Tibial artery (tissue), 4 donors: ENCODE measurements around the gene AGXT2.

ENCODE experiments used
- DNase-seq, 2 donors: peaks; one replicate each; pipeline ENCODE4 v3.0.0-alpha.2; 2019
- H3K27ac ChIP-seq, 2 donors: fragments of 200-600 bp; sonication (generic) in 1 of 2; 1 replicate in 1 of 2; 2 replicates in 1 of 2; pipeline ENCODE4 v1.5.1; 2018 to 2019; ENCODE audit warnings: mild to moderate bottlenecking in 1 of 2
- H3K27me3 ChIP-seq, 2 donors: fragments of 200-600 bp; sonication (generic) in 1 of 2; one replicate each; pipeline versions ENCODE4 v1.5.1 to v1.6.0; 2016 to 2019
- H3K36me3 ChIP-seq, 3 donors: fragments of 200-600 bp; sonication (generic) in 2 of 3; one replicate each; pipeline ENCODE4 v1.5.1; 2016 to 2019; ENCODE audit warnings: mild to moderate bottlenecking in 2 of 3
- H3K4me1 ChIP-seq, 4 donors: fragments of 200-600 bp; sonication (generic) in 2 of 4; 1 replicate in 3 of 4; 2 replicates in 1 of 4; pipeline ENCODE4 v1.5.1; 2016 to 2019
- H3K4me3 ChIP-seq, 2 donors: fragments of 200-600 bp; sonication (generic) in 1 of 2; 1 replicate in 1 of 2; 2 replicates in 1 of 2; pipeline ENCODE4 v1.5.1; 2018 to 2019; ENCODE audit warnings: mild to moderate bottlenecking in 2 of 2
- H3K9me3 ChIP-seq, 3 donors: fragments of 200-600 bp; sonication (generic) in 1 of 3; one replicate each; pipeline ENCODE4 v1.5.1; 2016 to 2019
- intact Hi-C: fragments of 100-400 bp; cut with DNase I; formaldehyde crosslinking; loops from one replicate; pipeline ENCODE4 v1.15.0; 2023; ENCODE audit warnings: low total_unique reads
- TF ChIP-seq, protein P1 (sequence below), 2 experiments: fragments of 200-600 bp in 1 of 2; fragments of 450-650 bp in 1 of 2; IDR thresholded peaks; one replicate each; pipeline ENCODE4 v1.5.1; 2017 to 2019; ENCODE audit warnings: antibody characterized with exemption in 2 of 2, mild to moderate bottlenecking in 1 of 2, moderate library complexity in 1 of 2

AGXT2 gene

DNA sequence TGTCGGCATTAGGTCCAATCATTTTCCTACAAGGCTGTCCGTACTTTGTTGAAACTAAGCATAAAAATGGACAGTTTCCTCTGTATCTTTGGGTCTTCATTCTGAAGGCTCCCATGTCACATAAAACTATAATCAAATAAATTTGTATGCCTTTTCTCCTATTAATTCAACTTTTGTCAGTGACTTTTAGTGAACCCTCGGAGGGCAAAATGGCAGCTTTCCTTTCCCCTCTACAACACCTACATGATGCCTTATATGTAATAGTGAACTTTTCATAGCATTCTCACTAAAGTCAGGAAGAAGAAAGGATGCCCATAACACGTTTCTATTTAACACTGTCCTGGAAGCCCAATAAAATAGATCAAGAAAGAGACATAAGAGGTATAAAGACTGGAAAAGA lies 5.1 kb upstream of the AGXT2 start:
- no peak for DNase-seq
- H3K9me3 ChIP-seq: no peaks in the 10 kb centered on the region
- H3K27me3 ChIP-seq: no peaks in the 10 kb centered on the region
- TF ChIP-seq, protein P1, sequence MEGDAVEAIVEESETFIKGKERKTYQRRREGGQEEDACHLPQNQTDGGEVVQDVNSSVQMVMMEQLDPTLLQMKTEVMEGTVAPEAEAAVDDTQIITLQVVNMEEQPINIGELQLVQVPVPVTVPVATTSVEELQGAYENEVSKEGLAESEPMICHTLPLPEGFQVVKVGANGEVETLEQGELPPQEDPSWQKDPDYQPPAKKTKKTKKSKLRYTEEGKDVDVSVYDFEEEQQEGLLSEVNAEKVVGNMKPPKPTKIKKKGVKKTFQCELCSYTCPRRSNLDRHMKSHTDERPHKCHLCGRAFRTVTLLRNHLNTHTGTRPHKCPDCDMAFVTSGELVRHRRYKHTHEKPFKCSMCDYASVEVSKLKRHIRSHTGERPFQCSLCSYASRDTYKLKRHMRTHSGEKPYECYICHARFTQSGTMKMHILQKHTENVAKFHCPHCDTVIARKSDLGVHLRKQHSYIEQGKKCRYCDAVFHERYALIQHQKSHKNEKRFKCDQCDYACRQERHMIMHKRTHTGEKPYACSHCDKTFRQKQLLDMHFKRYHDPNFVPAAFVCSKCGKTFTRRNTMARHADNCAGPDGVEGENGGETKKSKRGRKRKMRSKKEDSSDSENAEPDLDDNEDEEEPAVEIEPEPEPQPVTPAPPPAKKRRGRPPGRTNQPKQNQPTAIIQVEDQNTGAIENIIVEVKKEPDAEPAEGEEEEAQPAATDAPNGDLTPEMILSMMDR (IDR thresholded peaks at IDR 0.05): no peak
- no peak overlapping the region for H3K4me3 ChIP-seq
- intact Hi-C loops: no loop called here
- H3K36me3 ChIP-seq: no peaks in the 10 kb centered on the region
- H3K27ac ChIP-seq: no peak overlapping the region
- no peaks in the 10 kb centered on the region for H3K4me1 ChIP-seq

DNA sequence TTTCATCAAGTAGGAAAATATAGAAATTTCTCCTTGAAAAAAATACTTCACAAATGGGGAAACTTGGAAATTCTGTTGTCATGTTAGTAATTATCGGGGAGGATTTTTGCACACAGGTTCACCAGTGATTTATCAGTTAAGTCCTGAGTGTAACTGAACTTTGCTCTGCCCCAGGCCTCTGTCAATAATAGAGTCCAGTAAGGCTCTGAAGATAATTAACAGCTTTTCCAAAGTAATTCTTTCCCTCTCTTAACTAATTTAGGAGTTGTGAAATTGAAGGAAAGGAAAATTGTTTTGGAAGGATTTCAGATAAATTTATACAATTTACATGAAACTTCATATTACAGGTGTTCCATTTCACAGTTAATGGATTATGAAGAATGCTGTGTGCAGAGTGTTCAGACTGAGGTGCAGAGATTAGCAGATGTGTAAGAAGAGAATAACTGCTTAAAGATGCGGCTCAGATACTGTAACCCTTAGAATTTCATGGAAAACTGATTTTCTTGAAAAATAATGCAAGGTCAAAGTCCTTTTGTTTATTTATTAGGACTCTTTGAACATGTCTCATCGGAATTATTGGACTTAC lies 2.9 kb upstream of the AGXT2 start:
- H3K4me3 ChIP-seq: no peak overlapping the region
- no peaks in the 10 kb centered on the region for H3K36me3 ChIP-seq
- TF ChIP-seq, protein P1 (IDR thresholded peaks at IDR 0.05): no peak
- H3K27me3 ChIP-seq: no peaks in the 10 kb centered on the region
- intact Hi-C loops: no loop called here
- DNase-seq: no peak
- no peak overlapping the region for H3K27ac ChIP-seq
- no peaks in the 10 kb centered on the region for H3K4me1 ChIP-seq
- H3K9me3 ChIP-seq: no peaks in the 10 kb centered on the region

DNA sequence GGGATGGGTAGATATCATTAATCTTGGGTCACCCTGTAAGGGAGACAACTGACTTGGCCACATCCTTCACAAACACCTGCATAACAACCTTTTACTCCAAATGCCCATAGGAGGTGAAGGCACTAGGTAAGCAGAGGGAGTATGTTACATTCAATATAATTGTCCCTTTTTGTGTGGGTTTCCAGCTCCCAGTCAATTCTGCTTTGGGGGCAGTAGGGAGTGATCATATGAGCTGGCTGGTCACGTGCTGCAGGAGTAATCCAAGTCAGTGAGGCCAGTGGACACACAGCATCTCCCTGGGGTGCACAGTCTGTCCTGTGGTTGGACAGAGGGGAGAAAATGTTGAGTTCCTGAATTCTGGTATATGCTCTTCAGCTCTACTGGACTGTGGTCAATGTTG lies 1.2 kb upstream of the AGXT2 start:
- intact Hi-C loops: no loop called here
- peaks cover 0 to 3% of the 10 kb centered on the region in 2 donors for H3K27me3 ChIP-seq
- H3K27ac ChIP-seq: no peak overlapping the region

DNA sequence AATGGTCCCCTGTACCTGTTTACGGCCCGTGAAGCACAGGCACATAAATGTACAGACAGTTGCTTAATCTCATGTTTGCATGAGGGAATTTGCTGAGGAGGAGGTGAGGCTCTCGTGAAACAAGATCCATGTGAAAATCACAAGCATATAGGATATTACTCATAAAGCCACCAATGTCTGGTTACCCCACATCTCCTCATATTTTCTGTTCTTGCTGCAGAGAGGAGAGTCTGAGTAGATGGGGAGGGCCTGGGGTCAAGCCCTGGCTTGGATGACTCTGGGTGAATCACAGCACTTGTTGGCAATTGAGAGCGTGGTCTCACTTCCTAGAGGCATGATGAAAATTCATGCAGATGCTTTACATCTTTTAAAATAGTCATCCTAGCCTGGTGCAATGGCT lies 975 bp downstream of the AGXT2 start:
- Histone ChIP-seq H3K36me3 (no peaks in the 10 kb centered on the region), H3K4me1 (no peaks in the 10 kb centered on the region), H3K9me3 (no peaks in the 10 kb centered on the region), H3K27ac (no peak overlapping the region), H3K4me3 (no peak overlapping the region), H3K27me3 (peaks cover 0 to 3% of the 10 kb centered on the region in 2 donors)
- DNase-seq: no peak
- TF ChIP-seq, protein P1 (IDR thresholded peaks at IDR 0.05): no peak
- intact Hi-C loops: no loop called here

More for the DNA sequence above, 1.2 kb upstream of the AGXT2 start:
- Histone ChIP-seq H3K4me1 (no peaks in the 10 kb centered on the region), H3K36me3 (no peaks in the 10 kb centered on the region), H3K9me3 (no peaks in the 10 kb centered on the region), H3K4me3 (no peak overlapping the region)
- TF ChIP-seq, protein P1 (IDR thresholded peaks at IDR 0.05): no peak
- DNase-seq: no peak

DNA sequence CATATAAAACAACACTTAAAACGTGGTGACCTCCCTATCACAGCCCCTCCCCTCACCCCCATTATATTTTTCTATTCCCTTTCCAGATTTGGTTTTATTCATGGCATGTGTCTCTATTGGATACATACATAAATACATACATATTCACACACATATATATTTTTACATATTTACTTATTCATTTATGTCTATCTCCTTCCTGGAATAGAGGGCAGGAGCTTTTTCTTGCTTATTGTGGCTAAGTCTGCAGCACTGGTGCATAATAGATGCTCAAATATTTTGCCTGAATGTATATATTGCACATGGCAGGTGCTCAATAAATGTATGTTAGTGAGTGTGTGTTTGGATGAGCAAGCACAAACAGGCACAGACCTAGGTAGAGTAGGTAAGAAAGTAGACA lies 2.5 kb downstream of the AGXT2 start:
- no peaks in the 10 kb centered on the region for H3K36me3 ChIP-seq
- intact Hi-C loops: no loop called here
- H3K27ac ChIP-seq: no peak overlapping the region
- H3K4me1 ChIP-seq: no peaks in the 10 kb centered on the region
- no peak overlapping the region for H3K4me3 ChIP-seq
- no peak for DNase-seq
- peaks cover 0 to 3% of the 10 kb centered on the region in 2 donors for H3K27me3 ChIP-seq
- no peaks in the 10 kb centered on the region for H3K9me3 ChIP-seq
- TF ChIP-seq, protein P1 (IDR thresholded peaks at IDR 0.05): no peak

DNA sequence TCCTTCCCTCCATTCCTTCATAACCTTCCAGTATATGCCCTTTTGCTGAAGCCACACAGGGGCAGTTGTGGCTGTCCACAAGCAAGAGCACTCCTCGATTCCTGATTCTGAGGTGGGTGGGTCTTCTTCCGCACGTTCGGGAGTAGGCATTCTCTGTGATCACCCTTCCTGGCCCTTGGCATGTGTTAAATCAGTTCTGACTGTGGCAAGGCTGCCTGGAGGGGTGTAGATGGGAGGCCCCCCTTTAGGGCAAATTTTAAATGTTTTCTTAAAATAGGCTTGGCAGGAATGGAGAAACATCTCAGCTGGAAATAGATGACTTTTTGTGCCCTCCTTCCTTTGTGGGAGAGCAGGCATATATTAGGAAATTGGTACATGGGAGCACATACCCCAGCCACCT lies 3.1 kb downstream of the AGXT2 start:
- Histone ChIP-seq H3K27ac (no peak overlapping the region), H3K36me3 (no peaks in the 10 kb centered on the region), H3K9me3 (no peaks in the 10 kb centered on the region), H3K4me3 (no peak overlapping the region), H3K4me1 (no peaks in the 10 kb centered on the region), H3K27me3 (peaks cover 0 to 3% of the 10 kb centered on the region in 2 donors)
- TF ChIP-seq, protein P1 (IDR thresholded peaks at IDR 0.05): no peak
- intact Hi-C loops: no loop called here
- DNase-seq: no peak
